HG02973 (cell line): ENCODE measurements around the gene TNFRSF25.
"Not testable (repeated sequence)": the region's sequence is repeated elsewhere in the genome, so short reads cannot be mapped to it uniquely, and the experiment has no call there.

Experiments used
- ATAC-seq: cut with Tn5 transposase; IDR thresholded peaks from one replicate; pipeline ENCODE4 v1.9.1; 2021; ENCODE audit warnings: moderate library complexity; ENCODE audit not compliant: unreplicated experiment

The TNFRSF25 gene

GRCh38 chr1:6502000-6502891 is 36.3 kb upstream of the TNFRSF25 start:
- no peak for ATAC-seq

- ATAC-seq, result no peak
Measured at GRCh38 chr1:6501279-6501813, 35.4 kb upstream of the TNFRSF25 start.

- ATAC-seq, result no peak
Measured at GRCh38 chr1:6500544-6501278, 34.7 kb upstream of the TNFRSF25 start.

GRCh38 chr1:6499296-6499695 is 33.3 kb upstream of the TNFRSF25 start:
- no peak for ATAC-seq

GRCh38 chr1:6498576-6499111 is 32.7 kb upstream of the TNFRSF25 start:
- no peak for ATAC-seq

- ATAC-seq, result no peak
Measured at GRCh38 chr1:6497867-6498575, 32.0 kb upstream of the TNFRSF25 start.

GRCh38 chr1:6497215-6497866 is 31.4 kb upstream of the TNFRSF25 start:
- no peak for ATAC-seq

- ATAC-seq, result no peak
Measured at GRCh38 chr1:6496890-6497214, 30.9 kb upstream of the TNFRSF25 start.

GRCh38 chr1:6496365-6496721 is 30.4 kb upstream of the TNFRSF25 start:
- no peak for ATAC-seq

- ATAC-seq, result no peak
Measured at GRCh38 chr1:6495540-6496364, 29.8 kb upstream of the TNFRSF25 start.

- no peak for ATAC-seq
Measured at GRCh38 chr1:6495041-6495441, 29.1 kb upstream of the TNFRSF25 start.

GRCh38 chr1:6494627-6495026 is 28.7 kb upstream of the TNFRSF25 start:
- no peak for ATAC-seq

- not testable (repeated sequence) for ATAC-seq
Measured at GRCh38 chr1:6493834-6494223, 27.9 kb upstream of the TNFRSF25 start.

- no peak for ATAC-seq
Measured at GRCh38 chr1:6491966-6492365, 26.0 kb upstream of the TNFRSF25 start.

- ATAC-seq, result no peak
Measured at GRCh38 chr1:6491480-6491962, 25.5 kb upstream of the TNFRSF25 start, which contains the start of gene PLEKHG5. Gene PLEKHG5, minus strand, starts transcription at chr1:6491667. Its CDS starts 14,096 bp downstream, at chr1:6477571.

GRCh38 chr1:6491081-6491449 is 25.1 kb upstream of the TNFRSF25 start:
- no peak for ATAC-seq

- peak; percentile 44 for ATAC-seq
Measured at GRCh38 chr1:6490181-6491080, 24.5 kb upstream of the TNFRSF25 start.

GRCh38 chr1:6489799-6490180 is 23.8 kb upstream of the TNFRSF25 start:
- no peak for ATAC-seq

GRCh38 chr1:6489383-6489765 is 23.4 kb upstream of the TNFRSF25 start:
- ATAC-seq, result no peak
